ENCODE data around the gene CROCC.
"Not testable (repeated sequence)": the region's sequence is repeated elsewhere in the genome, so short reads cannot be mapped to it uniquely, and the experiment has no call there.

DNA sequence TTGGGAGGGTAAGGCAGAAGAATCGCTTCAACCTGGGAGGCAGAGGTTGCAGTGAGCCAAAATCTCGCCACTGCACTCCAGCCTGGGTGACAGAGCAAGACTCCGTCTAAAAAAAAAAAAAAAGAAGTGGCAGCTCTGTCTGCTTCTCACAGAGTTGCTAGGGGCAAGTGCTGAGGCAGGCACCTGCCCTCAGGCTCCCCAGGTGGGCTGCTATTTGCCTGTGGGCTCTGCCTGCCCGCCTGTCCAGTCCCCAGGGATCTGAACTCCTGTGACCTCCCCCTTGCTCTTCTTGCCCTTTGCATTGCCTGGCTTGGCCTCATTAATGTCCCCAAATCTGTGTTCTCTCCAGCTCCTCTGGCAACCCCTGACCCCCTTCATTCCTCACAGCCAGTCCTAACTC, 30.6 kb downstream of the CROCC start:
- TF ChIP-seq ZFP36 (IDR thresholded peaks at IDR 0.05; ENCODE audit: low read depth, low read length, partially characterized antibody); ZNF175 (CRISPR knock-in tag; IDR thresholded peaks at IDR 0.05; ENCODE audit: low read depth); SMAD1 (IDR thresholded peaks at IDR 0.05; ENCODE audit: low read depth, low read length, partially characterized antibody); ZNF311 (CRISPR knock-in tag; IDR thresholded peaks at IDR 0.05); ZNF668 (CRISPR knock-in tag; IDR thresholded peaks at IDR 0.05); NRF1 (conservative IDR thresholded peaks at IDR 0.05 in 1 of 2, IDR thresholded peaks at IDR 0.05 in 1 of 2); MCM2 (IDR thresholded peaks at IDR 0.05; ENCODE audit: low read depth); GTF2A2 (tag; IDR thresholded peaks at IDR 0.05); TARDBP (IDR thresholded peaks at IDR 0.05); POLR2A (conservative IDR thresholded peaks at IDR 0.05): not testable (repeated sequence)
- TF ChIP-seq, protein P1, sequence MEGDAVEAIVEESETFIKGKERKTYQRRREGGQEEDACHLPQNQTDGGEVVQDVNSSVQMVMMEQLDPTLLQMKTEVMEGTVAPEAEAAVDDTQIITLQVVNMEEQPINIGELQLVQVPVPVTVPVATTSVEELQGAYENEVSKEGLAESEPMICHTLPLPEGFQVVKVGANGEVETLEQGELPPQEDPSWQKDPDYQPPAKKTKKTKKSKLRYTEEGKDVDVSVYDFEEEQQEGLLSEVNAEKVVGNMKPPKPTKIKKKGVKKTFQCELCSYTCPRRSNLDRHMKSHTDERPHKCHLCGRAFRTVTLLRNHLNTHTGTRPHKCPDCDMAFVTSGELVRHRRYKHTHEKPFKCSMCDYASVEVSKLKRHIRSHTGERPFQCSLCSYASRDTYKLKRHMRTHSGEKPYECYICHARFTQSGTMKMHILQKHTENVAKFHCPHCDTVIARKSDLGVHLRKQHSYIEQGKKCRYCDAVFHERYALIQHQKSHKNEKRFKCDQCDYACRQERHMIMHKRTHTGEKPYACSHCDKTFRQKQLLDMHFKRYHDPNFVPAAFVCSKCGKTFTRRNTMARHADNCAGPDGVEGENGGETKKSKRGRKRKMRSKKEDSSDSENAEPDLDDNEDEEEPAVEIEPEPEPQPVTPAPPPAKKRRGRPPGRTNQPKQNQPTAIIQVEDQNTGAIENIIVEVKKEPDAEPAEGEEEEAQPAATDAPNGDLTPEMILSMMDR (IDR thresholded peaks at IDR 0.05 in 2 of 3, conservative IDR thresholded peaks at IDR 0.05 in 1 of 3; ENCODE audit: insufficient read depth in 2 of 3, low read depth in 1 of 3, low read length in 3 of 3), result not testable (repeated sequence)
- TF ChIP-seq, protein P2, sequence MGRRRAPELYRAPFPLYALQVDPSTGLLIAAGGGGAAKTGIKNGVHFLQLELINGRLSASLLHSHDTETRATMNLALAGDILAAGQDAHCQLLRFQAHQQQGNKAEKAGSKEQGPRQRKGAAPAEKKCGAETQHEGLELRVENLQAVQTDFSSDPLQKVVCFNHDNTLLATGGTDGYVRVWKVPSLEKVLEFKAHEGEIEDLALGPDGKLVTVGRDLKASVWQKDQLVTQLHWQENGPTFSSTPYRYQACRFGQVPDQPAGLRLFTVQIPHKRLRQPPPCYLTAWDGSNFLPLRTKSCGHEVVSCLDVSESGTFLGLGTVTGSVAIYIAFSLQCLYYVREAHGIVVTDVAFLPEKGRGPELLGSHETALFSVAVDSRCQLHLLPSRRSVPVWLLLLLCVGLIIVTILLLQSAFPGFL (CRISPR knock-in tag; IDR thresholded peaks at IDR 0.05), result not testable (repeated sequence)
- TF ChIP-seq, protein P3, sequence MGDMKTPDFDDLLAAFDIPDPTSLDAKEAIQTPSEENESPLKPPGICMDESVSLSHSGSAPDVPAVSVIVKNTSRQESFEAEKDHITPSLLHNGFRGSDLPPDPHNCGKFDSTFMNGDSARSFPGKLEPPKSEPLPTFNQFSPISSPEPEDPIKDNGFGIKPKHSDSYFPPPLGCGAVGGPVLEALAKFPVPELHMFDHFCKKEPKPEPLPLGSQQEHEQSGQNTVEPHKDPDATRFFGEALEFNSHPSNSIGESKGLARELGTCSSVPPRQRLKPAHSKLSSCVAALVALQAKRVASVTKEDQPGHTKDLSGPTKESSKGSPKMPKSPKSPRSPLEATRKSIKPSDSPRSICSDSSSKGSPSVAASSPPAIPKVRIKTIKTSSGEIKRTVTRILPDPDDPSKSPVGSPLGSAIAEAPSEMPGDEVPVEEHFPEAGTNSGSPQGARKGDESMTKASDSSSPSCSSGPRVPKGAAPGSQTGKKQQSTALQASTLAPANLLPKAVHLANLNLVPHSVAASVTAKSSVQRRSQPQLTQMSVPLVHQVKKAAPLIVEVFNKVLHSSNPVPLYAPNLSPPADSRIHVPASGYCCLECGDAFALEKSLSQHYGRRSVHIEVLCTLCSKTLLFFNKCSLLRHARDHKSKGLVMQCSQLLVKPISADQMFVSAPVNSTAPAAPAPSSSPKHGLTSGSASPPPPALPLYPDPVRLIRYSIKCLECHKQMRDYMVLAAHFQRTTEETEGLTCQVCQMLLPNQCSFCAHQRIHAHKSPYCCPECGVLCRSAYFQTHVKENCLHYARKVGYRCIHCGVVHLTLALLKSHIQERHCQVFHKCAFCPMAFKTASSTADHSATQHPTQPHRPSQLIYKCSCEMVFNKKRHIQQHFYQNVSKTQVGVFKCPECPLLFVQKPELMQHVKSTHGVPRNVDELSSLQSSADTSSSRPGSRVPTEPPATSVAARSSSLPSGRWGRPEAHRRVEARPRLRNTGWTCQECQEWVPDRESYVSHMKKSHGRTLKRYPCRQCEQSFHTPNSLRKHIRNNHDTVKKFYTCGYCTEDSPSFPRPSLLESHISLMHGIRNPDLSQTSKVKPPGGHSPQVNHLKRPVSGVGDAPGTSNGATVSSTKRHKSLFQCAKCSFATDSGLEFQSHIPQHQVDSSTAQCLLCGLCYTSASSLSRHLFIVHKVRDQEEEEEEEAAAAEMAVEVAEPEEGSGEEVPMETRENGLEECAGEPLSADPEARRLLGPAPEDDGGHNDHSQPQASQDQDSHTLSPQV (IDR thresholded peaks at IDR 0.05), result not testable (repeated sequence)
- TF ChIP-seq, protein P4, sequence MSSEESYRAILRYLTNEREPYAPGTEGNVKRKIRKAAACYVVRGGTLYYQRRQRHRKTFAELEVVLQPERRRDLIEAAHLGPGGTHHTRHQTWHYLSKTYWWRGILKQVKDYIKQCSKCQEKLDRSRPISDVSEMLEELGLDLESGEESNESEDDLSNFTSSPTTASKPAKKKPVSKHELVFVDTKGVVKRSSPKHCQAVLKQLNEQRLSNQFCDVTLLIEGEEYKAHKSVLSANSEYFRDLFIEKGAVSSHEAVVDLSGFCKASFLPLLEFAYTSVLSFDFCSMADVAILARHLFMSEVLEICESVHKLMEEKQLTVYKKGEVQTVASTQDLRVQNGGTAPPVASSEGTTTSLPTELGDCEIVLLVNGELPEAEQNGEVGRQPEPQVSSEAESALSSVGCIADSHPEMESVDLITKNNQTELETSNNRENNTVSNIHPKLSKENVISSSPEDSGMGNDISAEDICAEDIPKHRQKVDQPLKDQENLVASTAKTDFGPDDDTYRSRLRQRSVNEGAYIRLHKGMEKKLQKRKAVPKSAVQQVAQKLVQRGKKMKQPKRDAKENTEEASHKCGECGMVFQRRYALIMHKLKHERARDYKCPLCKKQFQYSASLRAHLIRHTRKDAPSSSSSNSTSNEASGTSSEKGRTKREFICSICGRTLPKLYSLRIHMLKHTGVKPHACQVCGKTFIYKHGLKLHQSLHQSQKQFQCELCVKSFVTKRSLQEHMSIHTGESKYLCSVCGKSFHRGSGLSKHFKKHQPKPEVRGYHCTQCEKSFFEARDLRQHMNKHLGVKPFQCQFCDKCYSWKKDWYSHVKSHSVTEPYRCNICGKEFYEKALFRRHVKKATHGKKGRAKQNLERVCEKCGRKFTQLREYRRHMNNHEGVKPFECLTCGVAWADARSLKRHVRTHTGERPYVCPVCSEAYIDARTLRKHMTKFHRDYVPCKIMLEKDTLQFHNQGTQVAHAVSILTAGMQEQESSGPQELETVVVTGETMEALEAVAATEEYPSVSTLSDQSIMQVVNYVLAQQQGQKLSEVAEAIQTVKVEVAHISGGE (CRISPR knock-in tag; IDR thresholded peaks at IDR 0.05), result not testable (repeated sequence)
